KMS-11 (cell line): ENCODE results near the gene PMIS2.

Experiments
- H2AFZ ChIP-seq: fragments of 200-600 bp; sonication (generic); 2 replicates; pipeline ENCODE4 v1.6.1; 2016; ENCODE audit warnings: antibody characterized with exemption, mixed run types, low read depth
- H3K27ac ChIP-seq: fragments of 200-600 bp; sonication (generic); 2 replicates; pipeline ENCODE4 v1.6.1; 2016; ENCODE audit warnings: mild to moderate bottlenecking, mixed run types
- H3K27me3 ChIP-seq: fragments of 200-600 bp; sonication (generic); 2 replicates; pipeline ENCODE4 v1.6.1; 2017; ENCODE audit warnings: mild to moderate bottlenecking, low read depth, mixed run types, moderate library complexity; ENCODE audit not compliant: insufficient read depth
- H3K36me3 ChIP-seq: fragments of 200-600 bp; sonication (generic); 2 replicates; pipeline ENCODE4 v1.6.1; 2017; ENCODE audit warnings: mild to moderate bottlenecking, mixed run types; ENCODE audit not compliant: insufficient read depth
- H3K4me1 ChIP-seq: fragments of 200-600 bp; sonication (generic); 2 replicates; pipeline ENCODE4 v1.6.1; 2016; ENCODE audit warnings: mild to moderate bottlenecking, low read depth, mixed run types; ENCODE audit not compliant: poor library complexity, severe bottlenecking
- H3K4me2 ChIP-seq: fragments of 200-600 bp; sonication (generic); 2 replicates; pipeline ENCODE4 v1.7.0; 2016; ENCODE audit warnings: mild to moderate bottlenecking, mixed run types
- H3K4me3 ChIP-seq: fragments of 200-600 bp; sonication (generic); IDR thresholded peaks from 2 replicates; pipeline ENCODE4 v1.6.1; 2017; ENCODE audit warnings: low read depth, low read length, mixed read lengths; ENCODE audit not compliant: insufficient read depth
- H3K79me2 ChIP-seq: fragments of 200-600 bp; sonication (generic); 2 replicates; pipeline ENCODE4 v1.6.1; 2016; ENCODE audit warnings: low read depth, mixed run types; ENCODE audit not compliant: insufficient read depth
- H3K9ac ChIP-seq: fragments of 200-600 bp; sonication (generic); 2 replicates; pipeline ENCODE4 v1.6.1; 2016; ENCODE audit warnings: mild to moderate bottlenecking, mixed run types
- H4K20me1 ChIP-seq: fragments of 200-600 bp; sonication (generic); 2 replicates; pipeline ENCODE4 v1.6.1; 2016; ENCODE audit warnings: mild to moderate bottlenecking, mixed run types; ENCODE audit not compliant: insufficient read depth
- TF ChIP-seq, protein P1 (sequence below): fragments of 200-600 bp; sonication (generic); conservative IDR thresholded peaks from 2 replicates; pipeline ENCODE4 v1.6.1; 2017; ENCODE audit warnings: low read depth, mild to moderate bottlenecking, antibody characterized with exemption, low read length, moderate library complexity, mixed read lengths

PMIS2 gene

DNA sequence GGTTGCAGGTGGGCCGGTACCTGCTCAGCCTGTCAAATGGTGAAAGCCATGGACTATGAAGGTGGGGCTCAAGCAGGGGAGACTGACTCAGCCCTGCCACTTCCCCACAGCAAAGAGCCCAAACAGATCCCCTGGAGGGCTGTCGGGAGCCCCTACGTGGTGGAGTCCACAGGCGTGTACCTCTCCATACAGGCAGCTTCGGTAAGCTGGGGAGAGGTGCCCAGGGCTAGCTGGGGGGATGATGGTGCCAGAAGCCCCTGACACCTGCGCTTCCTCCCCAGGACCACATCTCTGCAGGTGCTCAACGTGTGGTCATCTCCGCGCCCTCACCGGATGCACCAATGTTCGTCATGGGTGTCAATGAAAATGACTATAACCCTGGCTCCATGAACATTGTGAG, 43.8 kb upstream of the PMIS2 start:
- no peaks in the 10 kb centered on the region for H3K79me2 ChIP-seq
- no peaks in the 10 kb centered on the region for H3K36me3 ChIP-seq
- no peak overlapping the region for H2AFZ ChIP-seq
- H4K20me1 ChIP-seq = no peaks in the 10 kb centered on the region
- peaks cover 14% of the 10 kb centered on the region for H3K4me1 ChIP-seq
- TF ChIP-seq, protein P1, sequence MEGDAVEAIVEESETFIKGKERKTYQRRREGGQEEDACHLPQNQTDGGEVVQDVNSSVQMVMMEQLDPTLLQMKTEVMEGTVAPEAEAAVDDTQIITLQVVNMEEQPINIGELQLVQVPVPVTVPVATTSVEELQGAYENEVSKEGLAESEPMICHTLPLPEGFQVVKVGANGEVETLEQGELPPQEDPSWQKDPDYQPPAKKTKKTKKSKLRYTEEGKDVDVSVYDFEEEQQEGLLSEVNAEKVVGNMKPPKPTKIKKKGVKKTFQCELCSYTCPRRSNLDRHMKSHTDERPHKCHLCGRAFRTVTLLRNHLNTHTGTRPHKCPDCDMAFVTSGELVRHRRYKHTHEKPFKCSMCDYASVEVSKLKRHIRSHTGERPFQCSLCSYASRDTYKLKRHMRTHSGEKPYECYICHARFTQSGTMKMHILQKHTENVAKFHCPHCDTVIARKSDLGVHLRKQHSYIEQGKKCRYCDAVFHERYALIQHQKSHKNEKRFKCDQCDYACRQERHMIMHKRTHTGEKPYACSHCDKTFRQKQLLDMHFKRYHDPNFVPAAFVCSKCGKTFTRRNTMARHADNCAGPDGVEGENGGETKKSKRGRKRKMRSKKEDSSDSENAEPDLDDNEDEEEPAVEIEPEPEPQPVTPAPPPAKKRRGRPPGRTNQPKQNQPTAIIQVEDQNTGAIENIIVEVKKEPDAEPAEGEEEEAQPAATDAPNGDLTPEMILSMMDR = no peak
- no peak overlapping the region for H3K4me3 ChIP-seq
- H3K27ac ChIP-seq = no peak overlapping the region
- no peak overlapping the region for H3K4me2 ChIP-seq
- H3K9ac ChIP-seq = no peak overlapping the region
- H3K27me3 ChIP-seq = no peaks in the 10 kb centered on the region

DNA sequence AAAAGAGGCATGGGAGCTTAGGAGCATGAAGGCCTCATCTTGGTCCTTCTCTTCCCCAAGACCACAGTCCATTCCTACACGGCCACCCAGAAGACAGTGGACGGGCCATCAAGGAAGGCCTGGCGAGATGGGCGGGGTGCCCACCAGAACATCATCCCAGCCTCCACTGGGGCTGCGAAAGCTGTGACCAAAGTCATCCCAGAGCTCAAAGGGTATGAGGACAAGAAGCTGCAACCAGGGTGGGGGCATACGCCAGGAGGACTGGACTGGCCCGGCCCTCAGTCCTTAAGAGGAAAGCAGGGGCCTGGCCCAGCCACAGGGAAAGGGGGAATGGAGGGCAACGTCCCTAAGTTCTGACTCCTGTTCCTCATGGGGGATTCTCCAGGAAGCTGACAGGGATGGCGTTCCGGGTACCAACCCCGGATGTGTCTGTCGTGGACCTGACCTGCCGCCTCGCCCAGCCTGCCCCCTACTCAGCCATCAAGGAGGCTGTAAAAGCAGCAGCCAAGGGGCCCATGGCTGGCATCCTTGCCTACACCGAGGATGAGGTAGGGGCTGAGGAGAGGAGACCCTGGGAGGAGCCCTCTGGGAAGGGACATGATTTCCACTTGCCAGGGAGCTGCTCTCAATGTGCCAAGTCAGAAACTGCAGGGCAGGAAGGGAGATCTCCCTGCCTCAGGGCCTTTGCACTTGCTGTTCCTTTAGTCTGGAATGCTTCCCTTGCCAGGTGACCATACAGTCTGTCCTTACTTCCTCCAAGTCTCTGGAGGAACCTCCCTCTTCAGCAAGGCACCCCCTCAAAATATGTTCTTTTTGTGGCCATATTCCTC, 42.5 kb upstream of the PMIS2 start:
- H2AFZ ChIP-seq = no peak overlapping the region
- no peak overlapping the region for H3K27ac ChIP-seq
- H3K36me3 ChIP-seq = no peaks in the 10 kb centered on the region
- H3K79me2 ChIP-seq = no peaks in the 10 kb centered on the region
- no peaks in the 10 kb centered on the region for H4K20me1 ChIP-seq
- H3K4me1 ChIP-seq = peaks cover 14% of the 10 kb centered on the region
- TF ChIP-seq, protein P1 = no peak
- no peak overlapping the region for H3K9ac ChIP-seq
- H3K4me2 ChIP-seq = no peak overlapping the region
- H3K4me3 ChIP-seq = no peak overlapping the region
- H3K27me3 ChIP-seq = no peaks in the 10 kb centered on the region

DNA sequence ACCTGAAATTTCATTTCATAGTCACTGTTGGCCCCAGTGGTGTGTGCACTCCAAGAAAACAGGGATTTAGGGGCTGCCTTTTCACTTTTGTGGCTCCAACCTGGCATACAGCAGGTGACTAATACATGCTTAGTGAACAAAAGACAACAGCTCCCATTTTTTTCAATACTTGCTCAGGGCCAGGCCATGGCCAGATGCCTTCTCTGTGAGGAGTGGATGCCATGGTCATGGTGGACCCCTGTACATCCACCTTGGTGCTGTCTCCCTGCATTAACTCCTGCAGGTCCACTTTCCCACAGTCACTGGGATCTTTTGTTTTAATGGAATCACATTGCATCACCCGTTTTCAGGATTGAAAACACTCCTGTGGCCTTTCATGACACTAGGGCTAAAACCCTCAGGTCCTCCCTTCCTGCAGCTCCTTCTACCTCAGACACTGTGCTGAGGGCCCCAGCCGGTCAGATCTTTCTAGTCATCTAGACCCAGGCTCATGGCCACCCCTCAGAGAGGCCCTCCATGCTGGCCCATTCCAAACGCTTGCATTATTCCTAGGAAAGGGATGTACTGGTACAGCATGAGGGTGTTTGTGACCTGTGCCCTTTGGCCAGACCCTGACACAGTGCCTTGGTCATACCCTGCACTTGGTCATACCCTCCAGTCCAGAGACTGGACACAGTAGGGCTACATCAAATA, 41.7 kb upstream of the PMIS2 start:
- Histone ChIP-seq H3K79me2 (no peaks in the 10 kb centered on the region), H3K27ac (no peak overlapping the region), H3K4me1 (peaks cover 14% of the 10 kb centered on the region), H3K36me3 (no peaks in the 10 kb centered on the region), H3K27me3 (no peaks in the 10 kb centered on the region), H4K20me1 (no peaks in the 10 kb centered on the region), H3K4me3 (no peak overlapping the region), H3K4me2 (peak overlapping the region; percentile 91), H3K9ac (no peak overlapping the region), H2AFZ (peak overlapping the region; percentile 95; the same call in 1 of the 2 replicates)
- TF ChIP-seq, protein P1 = no peak

DNA sequence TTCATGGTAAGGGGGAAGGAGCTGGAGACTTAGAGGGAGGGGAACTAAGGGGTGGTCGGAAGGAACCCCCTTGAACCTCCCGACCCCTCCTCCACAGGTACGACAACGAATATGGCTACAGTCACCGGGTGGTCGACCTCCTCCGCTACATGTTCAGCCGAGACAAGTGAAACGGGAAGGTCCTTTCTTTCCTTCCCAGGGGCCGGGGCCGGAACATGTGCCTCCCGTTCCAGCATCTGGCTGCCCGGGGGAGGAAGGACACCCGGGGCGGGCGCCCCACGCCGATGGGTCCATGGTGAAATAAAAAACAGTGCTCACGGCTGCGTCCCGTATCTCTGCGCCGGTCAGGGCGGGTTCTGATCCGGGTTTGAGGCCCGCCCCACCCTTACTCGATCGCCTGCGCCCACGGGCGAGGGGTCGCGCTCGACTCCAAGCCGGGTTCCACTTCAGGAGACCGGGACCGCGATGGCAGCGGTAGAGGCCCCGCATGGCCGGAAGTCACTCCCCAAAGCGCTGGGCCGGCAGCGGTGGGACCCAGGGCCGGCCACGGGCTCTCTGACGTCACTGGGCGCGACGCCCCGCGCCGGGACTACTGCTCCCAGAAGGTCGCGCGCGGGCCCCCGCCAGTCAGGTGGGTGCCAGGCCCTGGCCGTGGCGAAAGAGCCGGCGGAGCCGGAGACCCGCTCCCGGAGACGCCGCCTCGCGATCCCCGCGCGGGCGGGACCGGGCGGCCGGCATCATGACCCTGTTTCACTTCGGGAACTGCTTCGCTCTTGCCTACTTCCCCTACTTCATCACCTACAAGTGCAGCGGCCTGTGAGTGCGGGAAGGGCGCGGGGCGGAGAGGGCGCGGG, 40.7 kb upstream of the PMIS2 start, which contains the start of gene TMEM147:
Gene TMEM147, plus strand, starts transcription at position 626 of the 854 bp plus-strand sequence. Its CDS starts 114 bp downstream, at position 740.
- H3K4me2 ChIP-seq = peak within 1 kb of the TSS; percentile 91
- peaks cover 14% of the 10 kb centered on the region for H3K4me1 ChIP-seq
- TF ChIP-seq, protein P1 = no peak
- no peaks in the 10 kb centered on the region for H3K79me2 ChIP-seq
- H3K27me3 ChIP-seq = no peaks in the 10 kb centered on the region
- peak within 1 kb of the TSS; percentile 94 for H3K9ac ChIP-seq
- peak within 1 kb of the TSS; percentile 61 for H3K27ac ChIP-seq
- no peaks in the 10 kb centered on the region for H4K20me1 ChIP-seq
- H3K4me3 ChIP-seq = peak within 1 kb of the TSS; percentile 55
- H3K36me3 ChIP-seq = no peaks in the 10 kb centered on the region
- peak within 1 kb of the TSS; percentile 95 for H2AFZ ChIP-seq
